Inflammatory macrophage treated with lipopolysaccharide for 1 hour (primary cell): ENCODE results near the gene FOXL1.

Source experiments
- DNase-seq, 2 donors: peaks; one replicate each; pipeline ENCODE4 v3.0.0-alpha.2; 2020 to 2022

Gene FOXL1

GRCh38 chr16:86608301-86608747 is 30.0 kb downstream of the FOXL1 start:
- DNase-seq, result no peak

GRCh38 chr16:86609115-86609514 is 30.8 kb downstream of the FOXL1 start:
- DNase-seq, result no peak

- no peak for DNase-seq
Measured at GRCh38 chr16:86609661-86610060, 31.3 kb downstream of the FOXL1 start.

GRCh38 chr16:86610779-86611524 is 32.6 kb downstream of the FOXL1 start:
- no peak for DNase-seq

- DNase-seq, result no peak
Measured at GRCh38 chr16:86611525-86611855, 33.1 kb downstream of the FOXL1 start.

- no peak for DNase-seq
Measured at GRCh38 chr16:86611941-86612340, 33.6 kb downstream of the FOXL1 start.

- no peak for DNase-seq
Measured at GRCh38 chr16:86614699-86615098, 36.4 kb downstream of the FOXL1 start.

- no peak for DNase-seq
Measured at GRCh38 chr16:86616906-86617305, 38.6 kb downstream of the FOXL1 start.

GRCh38 chr16:86618431-86619238 is 40.3 kb downstream of the FOXL1 start:
- no peak for DNase-seq

- no peak for DNase-seq
Measured at GRCh38 chr16:86619239-86619794, 41.0 kb downstream of the FOXL1 start.

- DNase-seq, result no peak
Measured at GRCh38 chr16:86620184-86620583, 41.8 kb downstream of the FOXL1 start.

GRCh38 chr16:86621966-86622365 is 43.6 kb downstream of the FOXL1 start:
- DNase-seq, result no peak

GRCh38 chr16:86622700-86623615 is 44.6 kb downstream of the FOXL1 start:
- DNase-seq, result no peak

GRCh38 chr16:86625029-86625428 is 46.7 kb downstream of the FOXL1 start:
- DNase-seq, result no peak

- no peak for DNase-seq
Measured at GRCh38 chr16:86625821-86626220, 47.5 kb downstream of the FOXL1 start.

GRCh38 chr16:86626284-86626683 is 47.9 kb downstream of the FOXL1 start:
- no peak for DNase-seq

GRCh38 chr16:86626966-86627365 is 48.6 kb downstream of the FOXL1 start:
- no peak for DNase-seq

- no peak for DNase-seq
Measured at GRCh38 chr16:86628614-86629013, 50.3 kb downstream of the FOXL1 start.

GRCh38 chr16:86630471-86630870 is 52.1 kb downstream of the FOXL1 start:
- no peak for DNase-seq

GRCh38 chr16:86631444-86631843 is 53.1 kb downstream of the FOXL1 start:
- DNase-seq, result no peak
